GM19023 (cell line): Measurements from ENCODE around the gene PABPN1L.
"Not testable (repeated sequence)": the region's sequence is repeated elsewhere in the genome, so short reads cannot be mapped to it uniquely, and the experiment has no call there.

ENCODE experiments used
- ATAC-seq: cut with Tn5 transposase; IDR thresholded peaks from one replicate; pipeline ENCODE4 v1.9.1; 2021; ENCODE audit warnings: mild to moderate bottlenecking, moderate library complexity; ENCODE audit not compliant: unreplicated experiment

Gene PABPN1L

DNA sequence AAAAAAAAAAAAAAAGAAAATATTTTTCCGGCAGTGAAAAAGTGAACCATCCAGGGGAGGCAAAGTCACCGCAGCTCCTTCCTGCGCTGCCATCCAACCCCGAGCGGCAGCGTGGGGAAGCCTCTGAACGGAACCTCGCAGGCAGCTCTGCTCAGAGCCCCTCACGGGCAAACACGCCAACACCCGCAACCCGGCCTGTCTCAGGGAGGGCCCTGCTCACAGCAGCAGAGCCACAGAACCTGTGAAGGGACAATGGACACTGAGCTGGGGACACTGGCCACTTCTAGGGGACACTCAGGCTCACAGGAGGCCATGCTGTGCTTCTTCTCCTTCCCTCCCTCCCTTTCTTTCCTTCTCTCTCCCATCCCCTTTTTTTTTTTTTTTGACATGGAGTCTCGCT lies 33.4 kb downstream of the PABPN1L start:
- ATAC-seq = no peak

GRCh38 chr16:88831838-88832237 lies 34.6 kb downstream of the PABPN1L start:
- ATAC-seq = no peak

GRCh38 chr16:88830783-88831182 lies 35.7 kb downstream of the PABPN1L start:
- no peak for ATAC-seq

DNA sequence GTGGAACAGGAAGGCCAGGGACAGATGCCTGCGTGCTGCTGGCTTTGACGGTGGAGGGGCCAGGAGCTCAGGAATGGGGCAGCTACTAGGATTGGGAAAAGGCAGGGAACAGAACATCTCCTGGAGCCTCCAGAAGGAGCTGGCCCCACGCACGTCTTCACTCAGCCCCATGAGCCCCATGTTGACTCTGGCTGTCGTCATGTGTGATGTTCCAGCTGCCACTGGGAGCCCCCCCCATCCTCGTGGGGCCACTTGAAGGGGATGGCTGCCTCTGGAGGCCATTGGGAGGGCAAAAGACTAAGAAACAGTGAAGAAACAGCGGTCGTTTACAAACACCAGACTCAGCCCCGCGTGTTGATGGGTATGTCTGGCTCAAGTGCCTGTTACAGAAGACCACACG lies 36.2 kb downstream of the PABPN1L start:
- no peak for ATAC-seq

- ATAC-seq = no peak
Observed at GRCh38 chr16:88828711-88829110, 37.7 kb downstream of the PABPN1L start.

DNA sequence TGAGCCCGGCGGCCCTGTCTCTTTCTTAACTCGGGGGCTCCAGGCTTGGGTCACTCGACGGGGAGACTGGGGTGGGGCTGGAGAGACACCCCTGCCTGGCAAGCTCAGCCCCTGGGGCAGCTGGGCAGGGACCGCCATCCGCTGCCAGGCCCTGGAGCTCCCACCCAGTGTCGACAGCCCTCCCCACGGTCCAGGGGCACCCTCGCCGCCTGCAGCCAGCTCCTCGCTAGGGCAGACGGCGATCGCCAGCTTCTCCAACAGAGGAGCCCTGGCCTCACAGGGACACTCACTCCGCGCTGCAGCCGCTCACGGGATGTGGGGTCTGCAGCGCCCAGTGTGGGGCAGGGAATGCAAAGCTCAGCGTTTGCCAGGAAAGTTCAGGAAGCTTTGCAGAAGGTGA lies 38.7 kb downstream of the PABPN1L start:
- no peak for ATAC-seq

DNA sequence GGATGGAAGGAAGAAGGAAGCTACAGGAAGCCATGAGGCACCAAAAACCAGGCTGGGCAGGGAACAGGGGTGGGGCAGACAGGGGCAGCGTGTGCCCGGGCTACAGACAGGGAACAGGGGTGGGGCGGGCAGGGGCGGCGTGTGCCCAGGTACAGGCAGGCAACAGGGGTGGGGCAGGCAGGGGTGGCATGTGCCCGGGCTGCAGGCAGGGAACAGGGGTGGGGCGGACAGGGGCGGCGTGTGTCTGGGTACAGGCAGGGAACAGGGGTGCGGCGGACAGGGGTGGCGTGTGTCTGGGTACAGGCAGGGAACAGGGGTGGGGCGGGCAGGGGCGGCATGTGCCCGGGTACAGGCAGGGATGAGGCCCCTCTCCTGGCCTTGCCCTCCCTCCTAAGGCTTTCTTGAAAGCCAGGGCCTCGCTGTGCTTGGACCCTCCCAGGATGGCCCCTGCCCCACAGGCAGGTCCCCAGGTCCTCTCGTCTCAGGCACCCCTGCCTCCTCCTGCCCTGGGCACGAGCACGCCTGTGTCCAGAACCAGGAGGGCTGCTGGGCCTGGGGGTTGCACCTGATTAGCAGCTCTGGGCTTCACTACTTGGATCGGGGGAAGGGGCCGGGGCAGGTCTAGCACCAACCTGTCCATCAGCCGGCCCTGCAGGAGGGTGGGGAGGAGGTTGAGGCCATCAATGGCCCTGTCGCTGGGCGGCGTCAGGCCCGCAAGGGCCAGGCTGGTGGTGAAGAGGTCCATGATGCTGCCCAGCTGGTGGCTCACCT lies 40.2 kb downstream of the PABPN1L start:
- ATAC-seq = no peak

GRCh38 chr16:88825146-88825545 lies 41.3 kb downstream of the PABPN1L start:
- ATAC-seq = no peak

DNA sequence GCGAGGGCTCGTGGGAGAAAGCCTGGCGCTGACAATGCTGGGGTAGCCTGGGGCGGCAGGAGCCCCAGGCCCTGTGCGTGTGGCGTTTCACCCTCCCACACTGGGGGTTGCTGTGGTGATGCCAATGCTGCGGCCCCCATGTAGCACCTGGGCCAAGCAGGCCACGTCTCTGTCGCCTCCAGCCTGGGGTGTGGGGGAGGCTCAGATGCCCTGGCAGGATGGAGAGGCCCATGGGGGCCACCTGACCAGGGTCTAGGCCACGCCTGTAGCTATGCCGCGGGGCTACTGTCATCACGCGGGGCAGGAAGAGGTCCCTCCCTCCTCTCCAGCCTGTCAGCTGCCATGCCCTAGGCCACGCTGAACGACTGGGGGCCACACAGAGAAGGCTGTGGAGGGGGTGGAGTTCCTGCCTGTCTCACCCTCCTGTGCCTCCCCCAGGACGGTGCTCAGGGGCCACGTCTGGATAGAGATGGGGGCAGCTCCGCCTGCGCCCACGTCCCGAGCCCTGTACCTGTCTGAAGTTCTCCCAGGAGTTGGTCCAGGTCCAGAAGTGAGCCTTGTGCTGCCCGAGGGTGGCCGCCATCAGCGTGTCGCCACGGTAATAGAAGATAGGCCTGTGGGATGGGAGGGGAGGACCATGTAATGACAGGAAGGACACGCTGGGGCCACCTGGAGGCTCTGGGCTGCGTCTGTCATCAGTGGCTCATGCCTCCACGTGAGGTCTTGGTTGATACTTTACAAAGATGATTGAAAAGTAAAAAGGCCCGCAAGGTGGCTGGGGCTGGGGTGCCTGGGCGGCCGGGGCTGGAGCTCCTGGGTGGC lies 42.0 kb downstream of the PABPN1L start:
- ATAC-seq = no peak

DNA sequence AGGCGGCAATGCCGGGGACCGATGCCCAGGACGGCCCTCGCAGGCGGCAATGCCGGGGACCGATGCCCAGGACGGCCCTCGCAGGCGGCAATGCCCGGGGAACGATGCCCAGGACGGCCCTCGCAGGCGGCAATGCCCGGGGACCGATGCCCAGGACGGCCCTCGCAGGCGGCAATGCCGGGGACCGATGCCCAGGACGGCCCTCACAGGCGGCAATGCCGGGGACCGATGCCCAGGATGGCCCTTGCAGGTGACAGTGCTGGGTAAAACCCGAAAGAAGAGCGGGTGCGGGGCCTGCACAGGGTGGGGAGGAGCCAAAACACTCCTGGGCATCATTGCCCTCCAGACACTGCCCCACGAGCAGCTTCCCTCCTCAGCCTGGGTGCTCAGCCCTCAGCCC lies 42.8 kb downstream of the PABPN1L start:
- ATAC-seq = not testable (repeated sequence)

- no peak for ATAC-seq
Observed at GRCh38 chr16:88822281-88823040, 44.0 kb downstream of the PABPN1L start.

GRCh38 chr16:88821168-88821850 lies 45.2 kb downstream of the PABPN1L start:
- no peak for ATAC-seq

GRCh38 chr16:88820385-88821025 lies 46.0 kb downstream of the PABPN1L start:
- ATAC-seq = no peak

DNA sequence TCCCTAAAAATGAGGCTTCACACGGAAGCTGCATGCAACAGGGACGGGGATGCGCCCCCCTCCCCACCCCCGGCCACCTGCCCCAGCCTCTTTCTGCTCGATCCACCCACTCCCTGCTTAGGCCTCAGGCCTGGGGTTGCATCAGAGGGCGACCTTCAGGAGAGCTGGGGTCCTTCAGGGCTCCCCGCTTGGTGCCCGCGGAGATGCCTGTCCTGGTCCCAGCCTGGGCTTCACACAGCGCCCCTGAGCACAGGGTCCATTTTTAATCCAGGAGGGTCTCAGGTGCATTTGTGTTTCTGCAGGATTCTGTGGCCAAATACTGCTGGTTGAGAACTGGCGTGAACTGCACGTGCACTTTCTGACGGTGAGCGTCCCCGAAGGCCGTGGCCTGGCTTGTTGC lies 47.3 kb downstream of the PABPN1L start:
- no peak for ATAC-seq

GRCh38 chr16:88818575-88818874 lies 47.9 kb downstream of the PABPN1L start:
- ATAC-seq = no peak

- ATAC-seq = no peak
Observed at GRCh38 chr16:88817785-88818574, 48.5 kb downstream of the PABPN1L start.

DNA sequence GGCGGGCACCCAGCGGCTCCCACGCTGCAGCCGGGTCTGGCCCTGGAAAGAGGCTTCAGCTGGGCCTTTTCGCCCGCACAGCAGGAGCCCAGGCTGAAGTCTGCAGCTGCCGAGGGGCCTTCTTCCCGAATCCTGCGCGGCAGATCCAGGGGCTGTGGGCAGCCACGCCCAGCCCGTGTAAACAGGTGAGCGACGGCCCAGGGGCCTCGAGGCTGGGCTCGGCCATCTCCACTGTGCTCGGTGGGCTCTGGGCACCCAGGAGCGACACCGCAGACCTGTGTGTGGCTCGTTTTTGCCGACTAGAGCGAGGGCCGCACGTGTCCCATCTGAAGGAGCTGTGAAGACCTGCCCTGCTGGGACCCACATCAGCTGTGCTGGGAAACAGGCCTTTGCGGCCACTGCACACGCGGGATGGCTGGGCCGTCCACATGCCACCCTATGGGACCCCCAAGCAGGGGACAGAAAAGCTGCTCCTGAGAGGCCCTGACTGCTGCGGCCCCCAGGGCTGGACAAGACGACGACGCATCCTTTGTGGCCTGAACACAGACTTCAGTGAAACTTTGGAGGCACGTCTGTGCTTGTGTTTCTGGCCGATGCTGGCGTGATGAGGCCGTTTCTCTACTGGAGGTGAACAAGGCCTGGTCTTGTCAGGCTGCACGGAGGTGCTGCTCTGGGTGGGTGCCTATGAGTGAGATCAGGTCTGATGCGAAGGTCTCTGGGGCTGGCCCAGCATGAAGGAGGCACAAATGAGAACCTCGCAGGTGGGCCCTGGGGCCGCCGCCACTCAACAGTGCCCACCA lies 49.5 kb downstream of the PABPN1L start:
- ATAC-seq = no peak

- ATAC-seq = no peak
Observed at GRCh38 chr16:88815901-88816589, 50.4 kb downstream of the PABPN1L start.
